Left ventricle myocardium inferior (tissue), 1 donor: ENCODE data around the gene IL18BP. TPM values are rescaled to one million over a fixed set of nuclear protein-coding genes. Genes with fewer than 3 reads are reported as not detected.
A peak's percentile ranks its signal among the peaks of the same experiment; 100 is the strongest.

Experiments
- DNase-seq: peaks from one replicate; pipeline ENCODE4 v3.0.0-alpha.2; 2020
- H3K27ac ChIP-seq: fragments of 200-600 bp; replicated peaks from 2 replicates; pipeline ENCODE4 v1.8.0; 2021
- H3K27me3 ChIP-seq: fragments of 200-600 bp; 2 replicates; pipeline ENCODE4 v1.8.0; 2021; ENCODE audit warnings: low read depth
- H3K36me3 ChIP-seq: fragments of 200-600 bp; 2 replicates; pipeline ENCODE4 v1.8.0; 2021
- H3K4me1 ChIP-seq: fragments of 200-600 bp; 2 replicates; pipeline ENCODE4 v1.8.0; 2021
- H3K4me3 ChIP-seq: fragments of 200-600 bp; 2 replicates; pipeline ENCODE4 v1.8.0; 2021; ENCODE audit warnings: mild to moderate bottlenecking, moderate library complexity
- H3K9me3 ChIP-seq: fragments of 200-600 bp; replicated peaks from 2 replicates; pipeline ENCODE4 v1.8.0; 2021
- CTCF ChIP-seq: fragments of 200-600 bp; IDR thresholded peaks from 2 replicates; pipeline ENCODE4 v1.8.0; 2021; ENCODE audit warnings: antibody characterized with exemption, mild to moderate bottlenecking, borderline replicate concordance
- intact Hi-C: fragments of 100-400 bp; cut with micrococcal nuclease; formaldehyde crosslinking; loops from one replicate; pipeline ENCODE4 v1.11.0; 2022
- total RNA-seq: library from RNA; stranded (reverse); fragmentation: NEBNext Ultra II Directional; extraction: Animal tissue kit (Norgen Biotek cat#: 25700); gene quantifications from one replicate; pipeline ENCODE4 v1.2.1, GENCODE V29; 2021
- donor health status: DM: no; HTN: yes; CAD: no; lungs with severe emphysema.

IL18BP gene
- total RNA-seq, 1 donor from 2014 or later, result 4.9 TPM

DNA sequence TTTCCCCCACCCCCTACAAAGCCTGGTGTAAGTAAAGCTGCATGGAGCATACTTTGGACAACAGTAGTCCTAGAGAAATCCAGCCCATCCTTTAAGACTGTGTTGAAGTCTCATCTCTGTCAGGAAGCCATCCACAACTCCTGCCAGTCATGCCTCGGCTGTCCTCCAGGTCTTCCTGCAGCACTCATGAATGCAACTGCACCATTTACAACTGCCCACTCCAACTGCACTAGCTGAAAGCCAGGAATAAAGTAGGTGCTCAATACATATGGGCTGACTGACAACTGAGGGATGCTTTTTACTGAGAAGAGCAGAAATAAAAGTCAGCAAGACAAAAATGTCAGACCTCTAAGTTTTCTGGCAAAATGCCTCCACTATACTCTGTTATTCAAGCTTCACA is 27.4 kb downstream of the IL18BP start:
- H3K4me3 ChIP-seq, result no peak overlapping the region
- H3K9me3 ChIP-seq, result no peaks in the 10 kb centered on the region
- H3K27ac ChIP-seq, result peak overlapping the region; percentile 52
- intact Hi-C loops, result no loop called here
- H3K36me3 ChIP-seq, result peaks cover 88% of the 10 kb centered on the region
- DNase-seq, result no peak
- H3K4me1 ChIP-seq, result peaks cover 69% of the 10 kb centered on the region
- TF ChIP-seq CTCF, result no peak
- H3K27me3 ChIP-seq, result no peaks in the 10 kb centered on the region

GRCh38 chr11:72030472-72031045 is 31.9 kb downstream of the IL18BP start:
- no peaks in the 10 kb centered on the region for H3K27me3 ChIP-seq
- intact Hi-C loops, result no loop called here
- no peak for TF ChIP-seq CTCF
- no peak overlapping the region for H3K4me3 ChIP-seq
- no peaks in the 10 kb centered on the region for H3K9me3 ChIP-seq
- no peak for DNase-seq
- H3K4me1 ChIP-seq, result peaks cover 99% of the 10 kb centered on the region
- no peak overlapping the region for H3K27ac ChIP-seq
- H3K36me3 ChIP-seq, result peaks cover 86% of the 10 kb centered on the region

- peak overlapping the region; percentile 2 for H3K4me3 ChIP-seq
- no peaks in the 10 kb centered on the region for H3K9me3 ChIP-seq
- H3K36me3 ChIP-seq, result peaks cover 35% of the 10 kb centered on the region
- peaks cover 89% of the 10 kb centered on the region for H3K4me1 ChIP-seq
- intact Hi-C loops, result no loop called here
- TF ChIP-seq CTCF, result no peak
- no peaks in the 10 kb centered on the region for H3K27me3 ChIP-seq
- DNase-seq, result no peak
- H3K27ac ChIP-seq, result peak overlapping the region; percentile 19
Observed at GRCh38 chr11:72036687-72037086, 38.0 kb downstream of the IL18BP start.

GRCh38 chr11:72037554-72038311 is 39.0 kb downstream of the IL18BP start:
- Histone ChIP-seq H3K27me3 (no peaks in the 10 kb centered on the region), H3K36me3 (peaks cover 31% of the 10 kb centered on the region), H3K27ac (peak overlapping the region; percentile 98), H3K9me3 (no peaks in the 10 kb centered on the region), H3K4me1 (peaks cover 89% of the 10 kb centered on the region), H3K4me3 (peak overlapping the region; percentile 76)
- TF ChIP-seq CTCF, result no peak
- peak; percentile 40 for DNase-seq
- intact Hi-C loops, result no loop called here

- TF ChIP-seq CTCF, result no peak
- no peaks in the 10 kb centered on the region for H3K27me3 ChIP-seq
- intact Hi-C loops, result no loop called here
- H3K36me3 ChIP-seq, result peaks cover 23% of the 10 kb centered on the region
- peaks cover 86% of the 10 kb centered on the region for H3K4me1 ChIP-seq
- H3K27ac ChIP-seq, result peak overlapping the region; percentile 98
- peak; percentile 67 for DNase-seq
- H3K9me3 ChIP-seq, result no peaks in the 10 kb centered on the region
- peak overlapping the region; percentile 76 for H3K4me3 ChIP-seq
Observed at GRCh38 chr11:72038491-72038890, 39.8 kb downstream of the IL18BP start.
